HG02981 (cell line): ENCODE data around the gene BLTP1.

Experiments used
- ATAC-seq: cut with Tn5 transposase; IDR thresholded peaks from one replicate; pipeline ENCODE4 v1.9.1; 2021; ENCODE audit warnings: mild to moderate bottlenecking, moderate library complexity; ENCODE audit not compliant: unreplicated experiment

Gene BLTP1

GRCh38 chr4:122170775-122171174 is 18.6 kb downstream of the BLTP1 start:
- no peak for ATAC-seq

- no peak for ATAC-seq
Observed at GRCh38 chr4:122171323-122171722, 19.2 kb downstream of the BLTP1 start.

GRCh38 chr4:122172266-122172665 is 20.1 kb downstream of the BLTP1 start:
- ATAC-seq, result no peak

GRCh38 chr4:122178961-122179360 is 26.8 kb downstream of the BLTP1 start:
- no peak for ATAC-seq

- ATAC-seq, result no peak
Observed at GRCh38 chr4:122195718-122196117, 43.6 kb downstream of the BLTP1 start.
